Liver (tissue), 9 donors: Measurements from ENCODE around the gene ARMC12. TPM values are rescaled to one million over a fixed set of nuclear protein-coding genes. Genes with fewer than 3 reads are reported as not detected.

Experiments
- DNase-seq: peaks from one replicate; pipeline ENCODE4 v3.0.0-alpha.2; 2017; ENCODE audit warnings: low spot score
- H3K27ac ChIP-seq, 2 donors: one replicate each; pipeline ENCODE4 v1.7.0; 2013; ENCODE audit warnings: inconsistent platforms in 2 of 2, low read length in 2 of 2, control low read depth in 1 of 2, low read depth in 1 of 2, mild to moderate bottlenecking in 1 of 2
- H3K27me3 ChIP-seq, 4 donors: one replicate each; pipeline versions ENCODE4 v1.6.1 to v1.7.0; 2013; ENCODE audit warnings: low read length in 3 of 4, inconsistent platforms in 1 of 4, mild to moderate bottlenecking in 1 of 4, moderate library complexity in 1 of 4; ENCODE audit not compliant: control insufficient read depth in 4 of 4, insufficient read depth in 4 of 4
- H3K36me3 ChIP-seq, 4 donors: one replicate each; pipeline versions ENCODE4 v1.6.1 to v1.7.0; 2013; ENCODE audit warnings: low read length in 3 of 4, mild to moderate bottlenecking in 3 of 4, low read depth in 1 of 4, moderate library complexity in 1 of 4; ENCODE audit not compliant: control insufficient read depth in 4 of 4, insufficient read depth in 3 of 4
- H3K4me1 ChIP-seq, 4 donors: one replicate each; pipeline versions ENCODE4 v1.6.1 to v1.7.0; 2013; ENCODE audit warnings: low read length in 3 of 4, mild to moderate bottlenecking in 3 of 4, moderate library complexity in 1 of 4; ENCODE audit not compliant: control insufficient read depth in 4 of 4, insufficient read depth in 4 of 4
- H3K4me3 ChIP-seq, 3 donors: one replicate each; pipeline versions ENCODE4 v1.6.1 to v1.7.0; 2013; ENCODE audit warnings: low read length in 3 of 3, control low read depth in 1 of 3, low read depth in 1 of 3, mild to moderate bottlenecking in 1 of 3
- H3K9ac ChIP-seq, 2 donors: one replicate each; pipeline ENCODE4 v1.7.0; 2013; ENCODE audit warnings: low read length in 2 of 2, mild to moderate bottlenecking in 2 of 2, moderate library complexity in 2 of 2, control low read depth in 1 of 2, low read depth in 1 of 2
- H3K9me3 ChIP-seq, 4 donors: one replicate each; pipeline versions ENCODE4 v1.6.1 to v1.7.0; 2013; ENCODE audit warnings: low read length in 3 of 4; ENCODE audit not compliant: control insufficient read depth in 4 of 4
- ATF3 ChIP-seq: IDR thresholded peaks from 2 replicates; pipeline ENCODE4 v1.6.1; 2016; ENCODE audit warnings: antibody characterized with exemption
- EGR1 ChIP-seq, 2 donors: IDR thresholded peaks; 2 replicates each; pipeline ENCODE4 v1.6.1; 2016 to 2018; ENCODE audit warnings: antibody characterized with exemption in 2 of 2, low read depth in 2 of 2
- FOXA1 ChIP-seq: IDR thresholded peaks from 2 replicates; pipeline ENCODE4 v1.6.1; 2016; ENCODE audit warnings: antibody characterized with exemption
- FOXA2 ChIP-seq: IDR thresholded peaks from 2 replicates; pipeline ENCODE4 v1.6.1; 2016; ENCODE audit warnings: antibody characterized with exemption
- HNF4A ChIP-seq, 2 donors: conservative IDR thresholded peaks; 2 replicates each; pipeline ENCODE4 v1.6.1; 2016; ENCODE audit warnings: antibody characterized with exemption in 2 of 2, mild to moderate bottlenecking in 2 of 2
- HNF4G ChIP-seq: IDR thresholded peaks from 2 replicates; pipeline ENCODE4 v1.6.1; 2016; ENCODE audit warnings: antibody characterized with exemption
- JUND ChIP-seq, 2 donors: IDR thresholded peaks; 2 replicates each; pipeline ENCODE4 v1.6.1; 2016; ENCODE audit warnings: antibody characterized with exemption in 2 of 2
- MAX ChIP-seq: IDR thresholded peaks from 2 replicates; pipeline ENCODE4 v1.6.1; 2016; ENCODE audit warnings: antibody characterized with exemption
- NR2F2 ChIP-seq: IDR thresholded peaks from 2 replicates; pipeline ENCODE4 v1.6.1; 2016; ENCODE audit warnings: antibody characterized with exemption
- RAD21 ChIP-seq, 2 donors: IDR thresholded peaks; 2 replicates each; pipeline ENCODE4 v1.6.1; 2016; ENCODE audit warnings: antibody characterized with exemption in 2 of 2, mild to moderate bottlenecking in 2 of 2
- RXRA ChIP-seq, 2 donors: IDR thresholded peaks; 2 replicates each; pipeline ENCODE4 v1.6.1; 2017 to 2018; ENCODE audit warnings: antibody characterized with exemption in 2 of 2, mild to moderate bottlenecking in 1 of 2
- TAF1 ChIP-seq: conservative IDR thresholded peaks from 2 replicates; pipeline ENCODE4 v1.6.1; 2016; ENCODE audit warnings: antibody characterized with exemption, mild to moderate bottlenecking
- ZBTB33 ChIP-seq: IDR thresholded peaks from 2 replicates; pipeline ENCODE4 v1.6.1; 2016; ENCODE audit warnings: antibody characterized with exemption
- WGBS: extraction: QIAGEN DNeasy Blood & Tissue Kit; methylation state at CpG from one replicate; pipeline ENCODE4 v1.1.7; 2013; 5-methylcytosine and 5-hydroxymethylcytosine counted together
- polyA plus RNA-seq, 2 donors: library from polyadenylated mRNA; stranded (reverse) in 1 of 2; unstranded in 1 of 2; fragments of 200-250 nt in 1 of 2; fragments of >200 nt in 1 of 2; fragmentation: Nextera tagmentation in 1 of 2; extraction: Ambion mirVana in 1 of 2; gene quantifications; one replicate each; pipeline versions ENCODE4 v1.2.1 to v1.2.3, GENCODE V29; 2013 to 2015
- total RNA-seq, 2 donors: library from RNA; depleted of rRNA; stranded (reverse); fragments of >200 nt; gene quantifications; one replicate each; pipeline ENCODE4 v1.2.3, GENCODE V29; 2014
- TF ChIP-seq, protein P1 (sequence below): fragments of 150-350 bp; IDR thresholded peaks from 2 replicates; pipeline ENCODE4 v1.5.1; 2017; ENCODE audit warnings: improper control_type of control experiment, low read depth, low read length; ENCODE audit not compliant: missing input control
- TF ChIP-seq, protein P2 (sequence below): IDR thresholded peaks from 2 replicates; pipeline ENCODE4 v1.6.1; 2016; ENCODE audit warnings: antibody characterized with exemption, mild to moderate bottlenecking
- donor health status: healthy.
- donor health status: healthy.
- donor health status: healthy.
- donor health status: healthy.
- donor health status: healthy.

The ARMC12 gene
- total and polyA plus RNA-seq, 4 donors = 0.42 to 0.64 (median 0.43) TPM; not detected in 1

DNA sequence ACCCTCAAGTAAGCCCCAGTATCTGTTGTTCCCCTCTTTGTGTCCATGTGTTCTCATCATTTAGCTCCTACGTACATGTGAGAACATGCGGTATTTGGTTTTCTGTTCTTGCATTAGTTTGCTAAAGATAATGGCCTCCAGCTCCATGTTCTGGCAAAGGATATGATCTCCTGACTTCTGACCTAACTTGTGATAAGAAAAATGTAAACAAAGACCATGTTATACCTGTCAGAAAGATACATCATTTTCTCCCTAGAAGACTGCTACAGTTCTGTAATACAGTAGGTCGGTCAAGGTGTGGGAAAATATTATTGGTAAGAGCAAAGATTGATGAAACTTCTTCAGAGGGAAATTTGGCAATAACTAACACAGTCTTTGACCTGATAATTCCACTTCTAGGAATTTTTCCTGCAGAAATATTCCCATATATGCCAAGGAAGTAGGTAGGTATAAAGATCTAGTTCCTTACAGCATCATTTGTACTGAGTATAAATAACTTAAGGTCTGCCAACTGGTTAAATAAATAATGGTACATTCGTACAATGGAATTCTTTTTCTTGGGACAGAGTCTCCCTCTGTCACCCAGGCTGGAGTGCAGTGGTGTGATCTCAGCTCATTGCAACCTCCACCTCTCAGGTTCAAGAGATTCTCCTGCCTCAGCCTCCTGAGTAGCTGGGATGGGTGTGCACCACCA lies 29.0 kb upstream of the ARMC12 start:
- no peak overlapping the region for H3K9ac ChIP-seq
- H3K4me3 ChIP-seq = no peak overlapping the region
- TF ChIP-seq, protein P1, sequence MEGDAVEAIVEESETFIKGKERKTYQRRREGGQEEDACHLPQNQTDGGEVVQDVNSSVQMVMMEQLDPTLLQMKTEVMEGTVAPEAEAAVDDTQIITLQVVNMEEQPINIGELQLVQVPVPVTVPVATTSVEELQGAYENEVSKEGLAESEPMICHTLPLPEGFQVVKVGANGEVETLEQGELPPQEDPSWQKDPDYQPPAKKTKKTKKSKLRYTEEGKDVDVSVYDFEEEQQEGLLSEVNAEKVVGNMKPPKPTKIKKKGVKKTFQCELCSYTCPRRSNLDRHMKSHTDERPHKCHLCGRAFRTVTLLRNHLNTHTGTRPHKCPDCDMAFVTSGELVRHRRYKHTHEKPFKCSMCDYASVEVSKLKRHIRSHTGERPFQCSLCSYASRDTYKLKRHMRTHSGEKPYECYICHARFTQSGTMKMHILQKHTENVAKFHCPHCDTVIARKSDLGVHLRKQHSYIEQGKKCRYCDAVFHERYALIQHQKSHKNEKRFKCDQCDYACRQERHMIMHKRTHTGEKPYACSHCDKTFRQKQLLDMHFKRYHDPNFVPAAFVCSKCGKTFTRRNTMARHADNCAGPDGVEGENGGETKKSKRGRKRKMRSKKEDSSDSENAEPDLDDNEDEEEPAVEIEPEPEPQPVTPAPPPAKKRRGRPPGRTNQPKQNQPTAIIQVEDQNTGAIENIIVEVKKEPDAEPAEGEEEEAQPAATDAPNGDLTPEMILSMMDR = no peak
- TF ChIP-seq ZBTB33 (no peak), JUND (IDR thresholded peaks at IDR 0.05) (no peak), FOXA2 (no peak), TAF1 (no peak), EGR1 (IDR thresholded peaks at IDR 0.05; ENCODE audit: low read depth in 2 of 2) (no peak), HNF4A (conservative IDR thresholded peaks at IDR 0.05) (no peak), RAD21 (IDR thresholded peaks at IDR 0.05) (no peak), MAX (no peak), ATF3 (no peak), RXRA (IDR thresholded peaks at IDR 0.05) (no peak), HNF4G (no peak), FOXA1 (no peak)
- TF ChIP-seq, protein P2, sequence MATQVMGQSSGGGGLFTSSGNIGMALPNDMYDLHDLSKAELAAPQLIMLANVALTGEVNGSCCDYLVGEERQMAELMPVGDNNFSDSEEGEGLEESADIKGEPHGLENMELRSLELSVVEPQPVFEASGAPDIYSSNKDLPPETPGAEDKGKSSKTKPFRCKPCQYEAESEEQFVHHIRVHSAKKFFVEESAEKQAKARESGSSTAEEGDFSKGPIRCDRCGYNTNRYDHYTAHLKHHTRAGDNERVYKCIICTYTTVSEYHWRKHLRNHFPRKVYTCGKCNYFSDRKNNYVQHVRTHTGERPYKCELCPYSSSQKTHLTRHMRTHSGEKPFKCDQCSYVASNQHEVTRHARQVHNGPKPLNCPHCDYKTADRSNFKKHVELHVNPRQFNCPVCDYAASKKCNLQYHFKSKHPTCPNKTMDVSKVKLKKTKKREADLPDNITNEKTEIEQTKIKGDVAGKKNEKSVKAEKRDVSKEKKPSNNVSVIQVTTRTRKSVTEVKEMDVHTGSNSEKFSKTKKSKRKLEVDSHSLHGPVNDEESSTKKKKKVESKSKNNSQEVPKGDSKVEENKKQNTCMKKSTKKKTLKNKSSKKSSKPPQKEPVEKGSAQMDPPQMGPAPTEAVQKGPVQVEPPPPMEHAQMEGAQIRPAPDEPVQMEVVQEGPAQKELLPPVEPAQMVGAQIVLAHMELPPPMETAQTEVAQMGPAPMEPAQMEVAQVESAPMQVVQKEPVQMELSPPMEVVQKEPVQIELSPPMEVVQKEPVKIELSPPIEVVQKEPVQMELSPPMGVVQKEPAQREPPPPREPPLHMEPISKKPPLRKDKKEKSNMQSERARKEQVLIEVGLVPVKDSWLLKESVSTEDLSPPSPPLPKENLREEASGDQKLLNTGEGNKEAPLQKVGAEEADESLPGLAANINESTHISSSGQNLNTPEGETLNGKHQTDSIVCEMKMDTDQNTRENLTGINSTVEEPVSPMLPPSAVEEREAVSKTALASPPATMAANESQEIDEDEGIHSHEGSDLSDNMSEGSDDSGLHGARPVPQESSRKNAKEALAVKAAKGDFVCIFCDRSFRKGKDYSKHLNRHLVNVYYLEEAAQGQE = no peak
- H3K9me3 ChIP-seq = no peaks in the 10 kb centered on the region
- H3K4me1 ChIP-seq = no peaks in the 10 kb centered on the region
- WGBS = 75% methylated on average over 4 of the region's 4 CpGs
- H3K27me3 ChIP-seq = no peaks in the 10 kb centered on the region
- no peaks in the 10 kb centered on the region for H3K36me3 ChIP-seq
- H3K27ac ChIP-seq = no peak overlapping the region
- no peak for DNase-seq

DNA sequence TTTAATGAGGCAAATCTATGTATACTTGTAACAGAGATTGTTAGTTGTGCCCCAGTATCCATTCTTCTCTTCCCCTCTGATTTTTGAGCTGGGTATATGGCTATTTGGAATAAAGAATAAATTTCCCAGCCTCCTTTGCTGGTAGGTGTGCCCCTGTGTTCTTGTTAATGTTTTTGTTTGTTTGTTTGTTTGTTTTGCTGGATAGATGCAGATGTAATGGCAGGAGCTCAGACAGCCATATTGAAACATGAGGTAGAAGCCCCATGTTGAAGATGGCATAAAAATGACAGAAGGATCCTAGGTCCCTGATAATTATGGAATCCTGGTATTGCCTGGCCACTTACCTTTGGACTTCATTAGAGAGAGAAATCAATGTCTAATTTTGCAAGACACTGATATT lies 28.2 kb upstream of the ARMC12 start:
- DNase-seq = no peak
- Histone ChIP-seq H3K4me3 (no peak overlapping the region), H3K4me1 (no peaks in the 10 kb centered on the region), H3K27ac (no peak overlapping the region), H3K27me3 (no peaks in the 10 kb centered on the region), H3K9me3 (no peaks in the 10 kb centered on the region), H3K9ac (no peak overlapping the region), H3K36me3 (peaks cover 0 to 2% (median 0%) of the 10 kb centered on the region in 4 donors)
- no peak for TF ChIP-seq ATF3
- no peak for TF ChIP-seq JUND (IDR thresholded peaks at IDR 0.05)
- TF ChIP-seq FOXA2 = no peak
- no peak for TF ChIP-seq HNF4G
- TF ChIP-seq HNF4A (conservative IDR thresholded peaks at IDR 0.05) = no peak
- no peak for TF ChIP-seq NR2F2
